ENCODE data around the gene CEACAM6.

DNA sequence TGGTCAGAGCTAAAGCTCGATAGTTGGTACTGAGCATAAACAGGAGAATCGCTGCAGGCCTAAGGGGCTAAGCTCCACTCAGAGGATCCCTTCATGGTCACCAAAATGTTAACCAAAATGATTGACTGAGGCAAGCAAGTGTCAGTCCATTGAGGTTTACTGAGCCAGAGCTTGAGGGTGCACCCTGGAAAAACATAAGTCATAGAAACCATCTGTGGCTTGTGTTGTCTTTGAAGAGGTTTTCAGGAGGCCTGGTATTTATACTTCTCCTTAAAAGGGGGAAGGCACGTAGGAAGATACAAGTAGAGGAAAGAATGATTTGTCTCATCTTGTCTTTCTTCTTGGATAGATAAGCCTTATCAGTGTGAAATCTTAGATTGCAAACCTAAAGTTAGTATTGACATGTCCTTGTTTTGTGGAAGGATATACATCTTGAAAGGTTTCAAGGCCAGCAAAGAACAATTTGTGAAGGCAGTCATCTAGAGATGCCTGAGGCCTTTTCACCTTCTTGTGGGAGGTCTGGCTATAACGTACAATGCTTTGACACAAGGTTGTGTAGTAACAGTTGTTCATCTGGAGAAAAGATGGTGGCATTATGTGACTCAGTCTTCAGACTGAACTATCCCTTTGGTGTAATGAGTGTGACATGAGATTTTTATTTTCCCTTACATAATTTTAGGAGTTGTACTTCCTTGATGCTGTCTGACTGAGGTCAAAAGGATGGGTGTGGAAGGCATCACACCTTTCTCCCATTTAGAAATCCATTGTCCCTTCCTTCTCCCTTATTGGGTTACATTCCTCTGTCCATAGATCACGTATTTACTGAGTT, 14.7 kb upstream of the CEACAM6 start:
- no peak for TF ChIP-seq POLR2AphosphoS5 (IDR thresholded peaks at IDR 0.05)
- TF ChIP-seq POLR2A (IDR thresholded peaks at IDR 0.05): no peak
- TF ChIP-seq, protein P1, sequence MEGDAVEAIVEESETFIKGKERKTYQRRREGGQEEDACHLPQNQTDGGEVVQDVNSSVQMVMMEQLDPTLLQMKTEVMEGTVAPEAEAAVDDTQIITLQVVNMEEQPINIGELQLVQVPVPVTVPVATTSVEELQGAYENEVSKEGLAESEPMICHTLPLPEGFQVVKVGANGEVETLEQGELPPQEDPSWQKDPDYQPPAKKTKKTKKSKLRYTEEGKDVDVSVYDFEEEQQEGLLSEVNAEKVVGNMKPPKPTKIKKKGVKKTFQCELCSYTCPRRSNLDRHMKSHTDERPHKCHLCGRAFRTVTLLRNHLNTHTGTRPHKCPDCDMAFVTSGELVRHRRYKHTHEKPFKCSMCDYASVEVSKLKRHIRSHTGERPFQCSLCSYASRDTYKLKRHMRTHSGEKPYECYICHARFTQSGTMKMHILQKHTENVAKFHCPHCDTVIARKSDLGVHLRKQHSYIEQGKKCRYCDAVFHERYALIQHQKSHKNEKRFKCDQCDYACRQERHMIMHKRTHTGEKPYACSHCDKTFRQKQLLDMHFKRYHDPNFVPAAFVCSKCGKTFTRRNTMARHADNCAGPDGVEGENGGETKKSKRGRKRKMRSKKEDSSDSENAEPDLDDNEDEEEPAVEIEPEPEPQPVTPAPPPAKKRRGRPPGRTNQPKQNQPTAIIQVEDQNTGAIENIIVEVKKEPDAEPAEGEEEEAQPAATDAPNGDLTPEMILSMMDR (IDR thresholded peaks at IDR 0.05): no peak
